ENCODE data around the gene KRTAP10-11.
A peak's percentile ranks its signal among the peaks of the same experiment; 100 is the strongest.
"Not testable (repeated sequence)": the region's sequence is repeated elsewhere in the genome, so short reads cannot be mapped to it uniquely, and the experiment has no call there.

KRTAP10-11 gene

DNA sequence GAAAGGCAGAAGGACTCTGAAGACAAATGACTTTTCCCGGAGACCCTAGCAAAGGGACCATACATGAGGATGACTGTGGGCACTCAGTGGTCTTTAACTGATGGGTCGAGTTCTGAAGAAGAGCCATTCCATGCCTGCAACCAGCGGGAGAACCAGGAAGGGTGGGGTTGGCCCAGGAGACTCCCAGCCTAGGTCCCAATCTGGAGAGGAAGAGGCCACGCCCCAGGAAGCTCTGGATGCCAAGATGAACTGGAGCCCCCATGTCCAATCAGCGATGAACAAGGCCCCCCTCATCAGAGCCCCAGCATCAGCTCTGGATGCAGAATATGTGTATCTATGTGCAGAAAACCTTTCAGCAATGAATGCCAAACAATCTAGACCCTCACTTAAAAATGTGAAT is 5.5 kb upstream of the KRTAP10-11 start:
- no peak for DNase-seq

GRCh38 chr21:44643741-44644310 is 2.4 kb upstream of the KRTAP10-11 start:
- no peak for DNase-seq

DNA sequence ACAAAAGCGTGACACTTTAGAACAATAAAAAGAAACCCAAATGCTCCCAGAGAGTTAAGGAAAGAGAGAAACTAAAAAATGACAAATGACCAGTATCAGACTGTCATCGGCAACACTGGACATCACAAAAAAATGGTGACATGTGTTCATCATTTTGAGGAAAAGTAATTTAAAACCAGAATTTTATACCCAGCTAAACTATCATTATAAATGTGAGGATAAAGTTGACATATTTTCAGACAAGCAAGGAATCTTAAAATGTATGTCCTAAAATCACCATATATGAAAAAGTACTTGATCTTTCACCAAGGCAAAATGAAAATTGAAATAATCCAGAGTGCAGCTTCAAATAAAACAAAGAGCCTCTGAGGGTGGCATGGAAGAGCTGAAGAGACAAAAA is 1.3 kb upstream of the KRTAP10-11 start:
- DNase-seq: no peak

- peak; percentile 23 for DNase-seq
These were observed 973 bp downstream of the KRTAP10-11 start for GRCh38 chr21:44647222-44647552.

- no peak for DNase-seq
These were observed 2.5 kb downstream of the KRTAP10-11 start for GRCh38 chr21:44648557-44649311.

DNA sequence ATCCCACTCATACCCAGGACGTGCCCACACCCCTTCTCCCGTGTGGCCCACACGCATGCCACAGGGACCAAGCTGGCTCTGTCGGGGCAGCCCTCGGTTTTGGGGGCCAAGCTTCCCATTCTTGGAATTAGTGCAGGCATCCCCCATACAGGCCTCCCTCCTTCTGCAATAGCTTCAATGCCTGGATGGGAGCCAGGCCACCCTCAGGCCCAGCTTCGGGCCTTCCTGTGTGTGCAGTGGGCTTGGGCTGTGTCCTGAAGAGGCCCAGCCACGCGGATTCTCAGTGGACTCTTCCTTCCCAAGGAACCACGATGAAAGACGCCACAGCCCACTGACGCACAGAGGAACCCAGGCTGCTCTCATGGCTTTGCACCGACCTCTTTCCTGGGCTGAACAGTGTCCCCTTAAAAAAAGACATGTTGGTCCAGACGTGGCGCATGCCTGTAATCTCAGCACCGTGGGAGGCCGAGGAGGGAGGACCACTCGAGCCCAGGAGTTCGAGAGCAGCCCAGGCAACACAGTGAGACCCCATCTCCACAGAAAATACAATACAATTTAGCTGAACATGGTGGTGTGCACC is 3.4 kb downstream of the KRTAP10-11 start:
- DNase-seq: no peak

- DNase-seq: no peak
These were observed 4.2 kb downstream of the KRTAP10-11 start for GRCh38 chr21:44650265-44650972.

- DNase-seq: no peak
These were observed 4.9 kb downstream of the KRTAP10-11 start for GRCh38 chr21:44650973-44651675.

GRCh38 chr21:44653123-44653522 is 6.9 kb downstream of the KRTAP10-11 start:
- DNase-seq: no peak

GRCh38 chr21:44653656-44654575 is 7.7 kb downstream of the KRTAP10-11 start:
- no peak for DNase-seq

DNA sequence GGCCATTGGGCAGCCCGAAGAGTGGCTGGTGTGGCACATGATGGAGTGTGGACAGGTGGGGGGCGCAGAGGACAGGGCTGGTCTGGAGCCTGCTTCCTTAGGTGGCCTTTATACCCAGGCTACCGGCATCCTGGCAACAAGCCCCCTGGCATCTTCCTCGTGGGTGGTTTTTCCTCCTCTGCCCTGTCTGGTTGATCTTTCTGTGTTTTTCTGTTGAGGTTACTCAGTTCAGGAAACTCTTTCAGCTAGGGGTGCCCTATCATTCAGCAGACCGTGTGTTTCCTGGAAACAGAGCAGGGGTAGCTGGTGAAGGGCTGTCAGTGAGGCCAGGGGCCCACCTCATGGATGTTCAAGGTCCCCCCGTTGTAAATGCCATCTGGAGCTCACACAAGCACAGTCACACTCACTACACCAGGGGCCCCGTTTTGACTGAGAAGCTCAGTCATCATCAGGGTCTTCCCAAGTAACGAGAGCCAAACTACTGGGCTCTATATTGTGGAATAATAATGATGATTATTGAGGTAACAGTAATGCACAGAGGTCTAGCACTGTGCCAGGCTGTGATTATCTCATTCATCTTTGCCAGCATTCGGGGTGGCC is 8.5 kb downstream of the KRTAP10-11 start, which contains the start of gene KRTAP12-4:
TSS of gene KRTAP12-4 (minus strand) at position 84 of the 600 bp plus-strand sequence. CDS start at position 39, 45 bp downstream.
- DNase-seq: no peak

- DNase-seq: no peak
These were observed 10.7 kb downstream of the KRTAP10-11 start for GRCh38 chr21:44656868-44657267.

DNA sequence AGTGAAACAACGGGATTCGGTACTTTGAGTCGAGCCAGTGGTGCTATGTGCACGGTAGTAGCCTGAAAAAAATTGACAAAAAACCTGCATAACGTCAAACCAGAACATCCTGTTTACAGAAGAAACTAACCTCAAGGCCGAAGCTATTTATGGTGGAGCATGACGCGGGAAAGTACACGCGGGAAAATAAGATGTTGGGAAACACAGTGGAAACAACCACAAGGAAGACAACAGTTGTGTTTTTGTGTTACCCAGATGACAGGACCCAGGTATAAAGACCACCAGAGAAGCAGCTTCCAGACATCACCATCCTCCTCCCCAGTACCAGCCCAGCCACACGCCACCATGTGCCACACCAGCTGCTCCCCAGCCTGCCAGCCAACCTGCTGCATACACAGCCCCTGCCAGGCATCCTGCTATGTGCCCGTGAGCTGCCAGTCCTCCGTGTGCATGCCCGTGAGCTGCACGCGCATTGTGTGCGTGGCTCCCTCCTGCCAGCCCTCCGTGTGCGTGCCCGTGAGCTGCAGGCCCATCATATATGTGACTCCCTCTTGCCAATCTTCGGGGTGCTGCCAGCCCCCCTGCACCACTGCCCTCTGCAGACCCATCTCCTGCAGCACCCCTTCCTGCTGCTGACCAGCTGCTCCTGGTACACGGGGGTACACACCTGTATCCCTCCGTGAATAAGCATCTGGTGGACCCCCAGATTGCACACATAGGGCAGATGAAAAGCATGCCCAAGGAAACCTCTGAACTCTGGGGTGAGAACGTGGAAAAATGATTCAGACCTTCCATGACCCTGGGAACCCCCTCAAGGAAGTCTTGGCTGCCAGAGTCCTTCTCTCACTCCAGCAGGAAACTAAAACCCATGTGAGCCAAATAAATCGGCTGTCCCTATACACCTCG is 11.7 kb downstream of the KRTAP10-11 start, which contains the start of gene KRTAP12-3:
TSS of gene KRTAP12-3 (plus strand) at position 298 of the 906 bp plus-strand sequence. CDS start at position 346, 48 bp downstream.
- no peak for DNase-seq

- DNase-seq: no peak
These were observed 12.3 kb downstream of the KRTAP10-11 start for GRCh38 chr21:44658541-44658910.

GRCh38 chr21:44658913-44659595 is 12.8 kb downstream of the KRTAP10-11 start:
- DNase-seq: no peak

DNA sequence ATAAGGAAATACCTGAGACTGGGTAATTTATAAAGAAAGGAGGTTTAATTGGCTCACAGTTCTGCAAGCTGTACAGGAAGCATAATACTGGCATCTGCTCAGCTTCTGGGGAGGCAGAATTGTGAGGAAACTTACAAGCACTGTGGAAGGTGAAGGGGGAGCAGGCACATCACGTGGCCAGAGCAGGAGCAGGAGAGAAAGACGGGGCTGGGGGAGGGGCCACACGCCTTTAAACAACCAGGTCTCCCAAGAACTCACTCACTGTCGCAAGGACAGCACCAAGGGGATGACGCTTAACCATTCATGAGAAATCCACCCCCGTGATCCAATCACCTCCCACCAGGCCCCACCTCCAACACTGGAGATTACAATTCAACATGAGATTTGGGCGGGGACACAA is 15.4 kb downstream of the KRTAP10-11 start:
- DNase-seq: not testable (repeated sequence)

DNA sequence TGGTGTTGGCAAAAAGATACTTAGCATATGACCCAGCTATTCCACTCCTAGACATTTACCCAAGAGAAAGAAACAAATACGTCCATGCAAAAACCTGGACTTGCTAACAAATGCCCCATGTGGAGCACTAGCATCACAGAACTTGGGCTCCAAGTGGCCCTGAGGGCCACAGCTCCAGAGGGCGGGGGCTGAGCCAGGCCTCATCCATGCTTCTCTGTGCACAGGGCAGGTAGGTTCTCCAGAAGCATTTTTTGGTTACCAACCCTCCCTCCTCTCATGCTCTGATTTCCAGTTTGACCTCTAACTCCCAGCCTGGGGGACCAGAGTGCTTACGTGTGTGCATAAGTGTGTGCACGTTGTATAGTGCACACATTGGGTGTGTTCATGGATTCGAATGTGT is 18.5 kb downstream of the KRTAP10-11 start:
- no peak for DNase-seq

GRCh38 chr21:44666401-44667320 is 20.4 kb downstream of the KRTAP10-11 start, which contains the start of gene KRTAP12-2:
Gene KRTAP12-2 (minus strand): TSS chr21:44666927. CDS start chr21:44666886, 41 bp downstream.
- no peak for DNase-seq

Measured in NCI-H524 treated with DMSO at 0.1 percent for 48 hours (cell line).